ENCODE data around the gene MXRA7. TPM values are rescaled to one million over a fixed set of nuclear protein-coding genes. Genes with fewer than 3 reads are reported as not detected.
A peak's percentile ranks its signal among the peaks of the same experiment; 100 is the strongest.

Gene MXRA7
- total RNA-seq, 1 experiment from 2014 or later, result 33.6 TPM

GRCh38 chr17:76709077-76709950 lies 1.5 kb downstream of the MXRA7 start:
- no peak for TF ChIP-seq CTCF (IDR thresholded peaks at IDR 0.05; ENCODE audit: unreplicated experiment)
- Mint-ChIP-seq H3K27me3 (ENCODE audit: insufficient read depth, unreplicated experiment) (no peaks in the 10 kb centered on the region), H3K9me3 (ENCODE audit: unreplicated experiment) (no peaks in the 10 kb centered on the region), H3K36me3 (ENCODE audit: insufficient read depth, unreplicated experiment) (peaks cover 19% of the 10 kb centered on the region), H3K4me1 (ENCODE audit: insufficient read depth, unreplicated experiment) (peaks cover 9% of the 10 kb centered on the region), H3K27ac (ENCODE audit: low read depth, unreplicated experiment) (peak overlapping the region; percentile 39), H3K4me3 (ENCODE audit: unreplicated experiment) (peak overlapping the region; percentile 76)
- intact Hi-C loops (cut with micrococcal nuclease), result no loop called here
- peak; percentile 58 for DNase-seq (ENCODE audit: unreplicated experiment)
- ChIA-PET CTCF (interaction anchor here (0.8 to 1.0 kb wide), 2 partner anchors 14 to 112 kb away, joined by 3 to 4 read pairs; no protein-coding TSS in a partner anchor), POLR2A (interaction anchor here (0.6 to 2.5 kb wide), 8 partner anchors 18 to 355 kb away, joined by 3 to 12 read pairs (median 4); partner anchors contain the start of genes PRPSAP1 and SRSF2)
- BruUV-seq (replicated peaks), result TSS peak; percentile 35

DNA sequence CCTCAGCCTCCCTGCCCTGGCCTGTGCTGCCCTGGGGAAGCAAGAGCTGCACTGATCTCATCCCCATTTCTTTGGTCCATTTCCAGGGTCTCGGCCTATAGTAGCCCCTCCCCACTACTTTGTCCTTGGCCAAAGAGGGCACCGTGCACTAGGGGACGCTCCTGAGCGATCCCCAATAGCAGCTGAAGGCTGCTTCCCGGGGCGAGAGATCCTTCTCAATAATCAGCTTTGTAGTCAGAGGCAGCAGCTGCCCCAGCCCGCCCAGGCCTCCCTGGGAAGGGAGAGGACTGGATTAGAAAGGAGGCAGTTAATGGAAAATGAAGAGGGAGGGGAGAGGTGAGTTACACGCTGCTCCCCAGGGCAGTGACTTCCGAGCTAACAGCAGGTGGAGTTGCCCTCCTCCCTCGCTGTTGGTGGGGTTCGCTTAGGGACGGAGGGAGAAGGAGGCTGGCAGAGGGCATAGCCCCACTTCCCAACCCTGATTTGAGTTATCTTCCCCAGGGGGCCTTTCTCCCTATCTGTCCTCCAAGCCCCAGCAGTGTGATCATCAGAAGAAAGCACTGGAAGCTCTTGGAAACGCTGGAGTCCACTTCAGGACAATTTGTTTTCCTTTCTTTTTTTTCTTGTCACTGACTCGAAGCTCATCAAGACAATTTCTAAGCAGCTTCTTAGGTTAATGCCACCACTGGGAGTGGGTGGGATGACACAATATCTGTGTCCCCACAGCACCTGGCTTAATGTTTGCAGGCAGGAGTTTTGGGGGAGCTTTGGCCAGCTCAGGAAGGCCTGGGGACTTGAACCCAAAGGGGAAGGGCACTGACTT lies 2.6 kb downstream of the MXRA7 start:
- intact Hi-C loops (cut with micrococcal nuclease), result no loop called here
- Mint-ChIP-seq H3K27ac (ENCODE audit: low read depth, unreplicated experiment) (no peak overlapping the region), H3K4me1 (ENCODE audit: insufficient read depth, unreplicated experiment) (peaks cover 9% of the 10 kb centered on the region), H3K27me3 (ENCODE audit: insufficient read depth, unreplicated experiment) (no peaks in the 10 kb centered on the region), H3K9me3 (ENCODE audit: unreplicated experiment) (no peaks in the 10 kb centered on the region), H3K4me3 (ENCODE audit: unreplicated experiment) (no peak overlapping the region), H3K36me3 (ENCODE audit: insufficient read depth, unreplicated experiment) (peaks cover 8% of the 10 kb centered on the region)
- CTCF ChIA-PET, result no interaction called here
- POLR2A ChIA-PET, result interaction anchor here (2.2 to 2.5 kb wide), 2 partner anchors 20 to 36 kb away, joined by 9 to 12 read pairs; no protein-coding TSS in a partner anchor
- DNase-seq (ENCODE audit: unreplicated experiment), result no peak
- no TSS peak for BruUV-seq (replicated peaks)
- TF ChIP-seq CTCF (IDR thresholded peaks at IDR 0.05; ENCODE audit: unreplicated experiment), result no peak

DNA sequence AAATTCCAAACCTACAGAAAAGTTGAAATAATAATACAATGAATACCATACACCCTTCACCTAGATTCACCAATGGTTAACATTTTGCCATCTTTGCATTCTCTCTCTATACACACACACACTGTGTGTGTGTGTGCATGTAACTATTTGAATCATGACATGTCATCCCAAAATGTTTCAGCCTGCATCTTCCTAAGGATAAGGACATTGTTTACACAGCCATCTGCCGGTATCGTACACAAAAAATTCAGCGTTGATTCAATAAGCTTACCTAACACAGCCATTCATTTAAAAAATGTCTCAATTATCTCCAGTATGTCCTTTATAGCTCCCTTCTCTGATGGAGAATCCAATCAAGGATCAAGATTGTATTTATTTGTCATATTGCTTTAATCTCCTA lies 3.9 kb downstream of the MXRA7 start:
- Mint-ChIP-seq H3K27me3 (ENCODE audit: insufficient read depth, unreplicated experiment) (no peaks in the 10 kb centered on the region), H3K27ac (ENCODE audit: low read depth, unreplicated experiment) (no peak overlapping the region), H3K4me1 (ENCODE audit: insufficient read depth, unreplicated experiment) (peaks cover 9% of the 10 kb centered on the region), H3K4me3 (ENCODE audit: unreplicated experiment) (no peak overlapping the region), H3K36me3 (ENCODE audit: insufficient read depth, unreplicated experiment) (no peaks in the 10 kb centered on the region), H3K9me3 (ENCODE audit: unreplicated experiment) (no peaks in the 10 kb centered on the region)
- no peak for TF ChIP-seq CTCF (IDR thresholded peaks at IDR 0.05; ENCODE audit: unreplicated experiment)
- POLR2A ChIA-PET, result no interaction called here
- DNase-seq (ENCODE audit: unreplicated experiment), result no peak
- BruUV-seq (replicated peaks), result no TSS peak
- CTCF ChIA-PET, result no interaction called here
- intact Hi-C loops (cut with micrococcal nuclease), result no loop called here

- intact Hi-C loops (cut with micrococcal nuclease), result no loop called here
- TF ChIP-seq CTCF (IDR thresholded peaks at IDR 0.05; ENCODE audit: unreplicated experiment), result no peak
- CTCF ChIA-PET, result interaction anchor here (0.7 kb wide), 1 partner anchor 316 kb away, joined by 3 read pairs; no protein-coding TSS in a partner anchor
- POLR2A ChIA-PET, result interaction anchor here (1.0 kb wide), 1 partner anchor 33 kb away, joined by 3 read pairs; no protein-coding TSS in a partner anchor
- no peaks in the 10 kb centered on the region for H3K9me3 Mint-ChIP-seq (ENCODE audit: unreplicated experiment)
- H3K36me3 Mint-ChIP-seq (ENCODE audit: insufficient read depth, unreplicated experiment), result no peaks in the 10 kb centered on the region
- no peak for DNase-seq (ENCODE audit: unreplicated experiment)
- no TSS peak for BruUV-seq (replicated peaks)
- H3K4me3 Mint-ChIP-seq (ENCODE audit: unreplicated experiment), result no peak overlapping the region
- peaks cover 18% of the 10 kb centered on the region for H3K4me1 Mint-ChIP-seq (ENCODE audit: insufficient read depth, unreplicated experiment)
- no peak overlapping the region for H3K27ac Mint-ChIP-seq (ENCODE audit: low read depth, unreplicated experiment)
- no peaks in the 10 kb centered on the region for H3K27me3 Mint-ChIP-seq (ENCODE audit: insufficient read depth, unreplicated experiment)
Observed at GRCh38 chr17:76704805-76705204, 6.0 kb downstream of the MXRA7 start.
